Mesenchymal stem cell (in vitro differentiated cells and primary cell): ENCODE data around the gene SPPL2C.

ENCODE experiments used
- DNase-seq: peaks from one replicate; pipeline ENCODE4 v3.0.0-alpha.2; 2013
- H2AFZ ChIP-seq: one replicate; pipeline ENCODE4 v1.6.1; 2013; ENCODE audit warnings: low read depth, mild to moderate bottlenecking, control low read depth, inconsistent platforms, low read length, moderate library complexity
- H2AK5ac ChIP-seq: 2 replicates; pipeline ENCODE4 v1.6.1; 2013; ENCODE audit warnings: low read length, moderate library complexity, mild to moderate bottlenecking, inconsistent platforms; ENCODE audit not compliant: severe bottlenecking
- H2BK120ac ChIP-seq: one replicate; pipeline ENCODE4 v1.6.1; 2013; ENCODE audit warnings: low read depth, mild to moderate bottlenecking, inconsistent platforms, low read length, moderate library complexity
- H2BK12ac ChIP-seq, 2 experiments: one replicate each; pipeline ENCODE4 v1.6.1; 2013; ENCODE audit warnings: inconsistent platforms in 2 of 2, low read length in 2 of 2, mild to moderate bottlenecking in 2 of 2, moderate library complexity in 2 of 2, control low read depth in 1 of 2
- H2BK15ac ChIP-seq: one replicate; pipeline ENCODE4 v1.6.1; 2013; ENCODE audit warnings: mild to moderate bottlenecking, low read depth, inconsistent platforms; ENCODE audit not compliant: poor library complexity, severe bottlenecking
- H2BK5ac ChIP-seq: 2 replicates; pipeline ENCODE4 v1.6.1; 2013; ENCODE audit warnings: low read depth, mild to moderate bottlenecking, low read length, control low read depth, inconsistent platforms; ENCODE audit not compliant: poor library complexity, severe bottlenecking
- H3K14ac ChIP-seq, 2 experiments: one replicate each; pipeline ENCODE4 v1.6.1; 2013; ENCODE audit warnings: inconsistent platforms in 2 of 2, low read length in 2 of 2, control low read depth in 1 of 2, mild to moderate bottlenecking in 1 of 2, moderate library complexity in 1 of 2
- H3K18ac ChIP-seq, 2 experiments: one replicate each; pipeline ENCODE4 v1.6.1; 2013; ENCODE audit warnings: inconsistent platforms in 2 of 2, low read length in 2 of 2, control low read depth in 1 of 2, low read depth in 1 of 2, mild to moderate bottlenecking in 1 of 2
- H3K23ac ChIP-seq, 2 experiments: one replicate each; pipeline ENCODE4 v1.6.1; 2013; ENCODE audit warnings: inconsistent platforms in 2 of 2, low read length in 2 of 2, mild to moderate bottlenecking in 2 of 2, moderate library complexity in 2 of 2, control low read depth in 1 of 2
- H3K27ac ChIP-seq: 2 replicates; pipeline ENCODE4 v1.5.1; 2013; ENCODE audit warnings: mild to moderate bottlenecking, moderate library complexity, low read length, control low read depth, inconsistent platforms; ENCODE audit not compliant: poor library complexity, severe bottlenecking
- H3K27me3 ChIP-seq, 2 experiments: 2 replicates each; pipeline versions ENCODE4 v1.6.1 to v1.7.0; 2013; ENCODE audit warnings: low read length in 2 of 2, mild to moderate bottlenecking in 2 of 2, moderate library complexity in 2 of 2, control low read depth in 1 of 2, inconsistent platforms in 1 of 2; ENCODE audit not compliant: control insufficient read depth in 1 of 2, insufficient read depth in 1 of 2
- H3K36me3 ChIP-seq, 2 experiments: 2 replicates each; pipeline versions ENCODE4 v1.6.1 to v1.7.0; 2013; ENCODE audit warnings: low read length in 2 of 2, control low read depth in 1 of 2, inconsistent platforms in 1 of 2, low read depth in 1 of 2, mild to moderate bottlenecking in 1 of 2; ENCODE audit not compliant: insufficient read depth in 2 of 2, control insufficient read depth in 1 of 2
- H3K4ac ChIP-seq, 2 experiments: one replicate each; pipeline ENCODE4 v1.6.1; 2013; ENCODE audit warnings: inconsistent platforms in 2 of 2, low read length in 2 of 2, mild to moderate bottlenecking in 2 of 2, moderate library complexity in 2 of 2, control low read depth in 1 of 2, low read depth in 1 of 2
- H3K4me1 ChIP-seq: 2 replicates; pipeline ENCODE4 v1.6.1; 2013; ENCODE audit warnings: low read depth, low read length, control low read depth; ENCODE audit not compliant: control insufficient read depth, insufficient read depth
- H3K4me2 ChIP-seq: 2 replicates; pipeline ENCODE4 v1.6.1; 2013; ENCODE audit warnings: low read length, mild to moderate bottlenecking, inconsistent platforms; ENCODE audit not compliant: poor library complexity, severe bottlenecking
- H3K4me3 ChIP-seq, 2 experiments: 2 replicates each; pipeline versions ENCODE4 v1.5.1 to v1.7.0; 2013; ENCODE audit warnings: low read length in 2 of 2, mild to moderate bottlenecking in 2 of 2, control low read depth in 1 of 2, low read depth in 1 of 2; ENCODE audit not compliant: insufficient read depth in 1 of 2
- H3K79me1 ChIP-seq: replicated peaks from 2 replicates; pipeline ENCODE4 v1.6.1; 2013; ENCODE audit warnings: mild to moderate bottlenecking, control low read depth, low read length, inconsistent platforms; ENCODE audit not compliant: poor library complexity, severe bottlenecking
- H3K9ac ChIP-seq: 2 replicates; pipeline ENCODE4 v1.7.0; 2013; ENCODE audit warnings: mild to moderate bottlenecking, low read length, moderate library complexity
- H3K9me3 ChIP-seq: 2 replicates; pipeline ENCODE4 v1.7.0; 2013; ENCODE audit warnings: mild to moderate bottlenecking, low read length; ENCODE audit not compliant: control insufficient read depth
- H4K8ac ChIP-seq: one replicate; pipeline ENCODE4 v1.6.1; 2013; ENCODE audit warnings: inconsistent platforms, mild to moderate bottlenecking, low read length, moderate library complexity
- H4K91ac ChIP-seq: one replicate; pipeline ENCODE4 v1.6.1; 2013; ENCODE audit warnings: mild to moderate bottlenecking, low read length, inconsistent platforms
- WGBS: methylation state at CpG from one replicate; pipeline ENCODE4 v1.1.7; 2013; ENCODE audit warnings: mixed read lengths; 5-methylcytosine and 5-hydroxymethylcytosine counted together

The SPPL2C gene

GRCh38 chr17:45836047-45837044 is 8.3 kb upstream of the SPPL2C start:
- H3K79me1 ChIP-seq: no peaks in the 10 kb centered on the region
- H3K4me1 ChIP-seq: no peaks in the 10 kb centered on the region
- no peaks in the 10 kb centered on the region for H3K36me3 ChIP-seq
- H2BK120ac ChIP-seq: no peak overlapping the region
- no peak overlapping the region for H3K4ac ChIP-seq
- no peak overlapping the region for H2BK12ac ChIP-seq
- no peak overlapping the region for H4K8ac ChIP-seq
- H4K91ac ChIP-seq: no peak overlapping the region
- no peak overlapping the region for H2BK15ac ChIP-seq
- no peak overlapping the region for H3K9ac ChIP-seq
- no peak overlapping the region for H3K27ac ChIP-seq
- H3K14ac ChIP-seq: no peak overlapping the region
- no peak overlapping the region for H3K23ac ChIP-seq
- H2AFZ ChIP-seq: no peak overlapping the region
- no peak overlapping the region for H3K4me3 ChIP-seq
- WGBS: 65% methylated on average over 20 of the region's 20 CpGs
- H2BK5ac ChIP-seq: no peak overlapping the region
- DNase-seq: no peak
- H2AK5ac ChIP-seq: no peak overlapping the region
- H3K18ac ChIP-seq: no peak overlapping the region
- no peaks in the 10 kb centered on the region for H3K9me3 ChIP-seq
- H3K27me3 ChIP-seq: peaks cover 41 to 74% of the 10 kb centered on the region in 2 experiments
- H3K4me2 ChIP-seq: no peak overlapping the region

GRCh38 chr17:45837187-45837586 is 7.5 kb upstream of the SPPL2C start:
- Histone ChIP-seq H3K18ac (no peak overlapping the region), H3K79me1 (no peaks in the 10 kb centered on the region), H2BK120ac (no peak overlapping the region), H4K91ac (no peak overlapping the region), H2BK12ac (no peak overlapping the region), H2AK5ac (no peak overlapping the region), H2AFZ (no peak overlapping the region), H3K36me3 (no peaks in the 10 kb centered on the region), H2BK5ac (no peak overlapping the region), H3K9me3 (no peaks in the 10 kb centered on the region), H3K27ac (no peak overlapping the region), H3K4me1 (no peaks in the 10 kb centered on the region), H3K4ac (no peak overlapping the region), H3K9ac (no peak overlapping the region), H3K14ac (no peak overlapping the region), H3K4me2 (no peak overlapping the region), H3K27me3 (peaks cover 41 to 81% of the 10 kb centered on the region in 2 experiments), H3K4me3 (no peak overlapping the region), H4K8ac (no peak overlapping the region), H2BK15ac (no peak overlapping the region), H3K23ac (no peak overlapping the region)
- DNase-seq: no peak
- 61% methylated on average over 10 of the region's 10 CpGs for WGBS

- Histone ChIP-seq H3K23ac (no peak overlapping the region), H2BK12ac (no peak overlapping the region), H3K14ac (no peak overlapping the region), H3K9me3 (no peaks in the 10 kb centered on the region), H3K9ac (no peak overlapping the region), H2BK120ac (no peak overlapping the region), H3K79me1 (no peaks in the 10 kb centered on the region), H3K36me3 (no peaks in the 10 kb centered on the region), H4K8ac (no peak overlapping the region), H2AFZ (no peak overlapping the region), H3K4ac (no peak overlapping the region), H2BK5ac (no peak overlapping the region), H2BK15ac (no peak overlapping the region), H3K18ac (no peak overlapping the region), H3K4me1 (no peaks in the 10 kb centered on the region), H3K27ac (no peak overlapping the region), H4K91ac (no peak overlapping the region), H2AK5ac (no peak overlapping the region), H3K4me3 (no peak overlapping the region), H3K27me3 (peaks cover 41 to 81% of the 10 kb centered on the region in 2 experiments), H3K4me2 (no peak overlapping the region)
- DNase-seq: no peak
- WGBS: 82% methylated on average over 8 of the region's 9 CpGs
Observed at GRCh38 chr17:45837603-45838002, 7.1 kb upstream of the SPPL2C start.

- H4K91ac ChIP-seq: no peak overlapping the region
- 78% methylated on average over 8 of the region's 8 CpGs for WGBS
- no peak overlapping the region for H2BK15ac ChIP-seq
Observed at GRCh38 chr17:45838751-45839295, 5.9 kb upstream of the SPPL2C start.

More at GRCh38 chr17:45838751-45839295, 5.9 kb upstream of the SPPL2C start:
- H2BK12ac ChIP-seq: no peak overlapping the region
- no peak overlapping the region for H3K9ac ChIP-seq
- H2AFZ ChIP-seq: no peak overlapping the region
- no peak overlapping the region for H3K23ac ChIP-seq
- no peak overlapping the region for H4K8ac ChIP-seq
- no peak overlapping the region for H3K4me2 ChIP-seq
- H3K27ac ChIP-seq: no peak overlapping the region
- no peaks in the 10 kb centered on the region for H3K36me3 ChIP-seq
- H2BK120ac ChIP-seq: no peak overlapping the region
- no peak overlapping the region for H3K18ac ChIP-seq
- no peak overlapping the region for H3K14ac ChIP-seq
- no peak overlapping the region for H2AK5ac ChIP-seq
- no peak overlapping the region for H3K4ac ChIP-seq
- H3K4me3 ChIP-seq: no peak overlapping the region
- DNase-seq: no peak
- H3K27me3 ChIP-seq: peaks cover 45 to 80% of the 10 kb centered on the region in 2 experiments
- no peaks in the 10 kb centered on the region for H3K79me1 ChIP-seq
- no peaks in the 10 kb centered on the region for H3K4me1 ChIP-seq
- H3K9me3 ChIP-seq: no peaks in the 10 kb centered on the region
- no peak overlapping the region for H2BK5ac ChIP-seq
